WTC11 (cell line): Measurements from ENCODE around the gene AP5Z1. TPM values are rescaled to one million over a fixed set of nuclear protein-coding genes. Genes with fewer than 3 reads are reported as not detected.

ENCODE experiments used
- ATAC-seq: fragments of 200-7000 bp; cut with Tn5 transposase; 2 replicates; pipeline ENCODE4 v1.10.0; 2021; ENCODE audit warnings: mild to moderate bottlenecking, moderate library complexity
- CTCF ChIA-PET: fragments of 300-600 bp; sonication (Branson Sonifier 250); formaldehyde crosslinking; loops from one replicate; lab custom pipeline; 2021; ENCODE audit warnings: antibody characterized with exemption; lab: Charles Lee
- POLR2A ChIA-PET: fragments of 350-600 bp; sonication (Branson Sonifier 250); formaldehyde crosslinking; loops from one replicate; lab custom pipeline; 2021; ENCODE audit warnings: antibody characterized with exemption; lab: Charles Lee
- DNase-seq: peaks from one replicate; pipeline ENCODE4 v3.0.0; 2021; ENCODE audit warnings: low spot score
- H3K27ac Mint-ChIP-seq: 2 replicates; pipeline ENCODE4 v1.8.0; 2021; ENCODE audit warnings: mixed read lengths
- H3K27me3 Mint-ChIP-seq: 2 replicates; pipeline ENCODE4 v1.8.0; 2021; ENCODE audit warnings: low read depth, mild to moderate bottlenecking, moderate library complexity, mixed read lengths
- H3K36me3 Mint-ChIP-seq: 2 replicates; pipeline ENCODE4 v1.8.0; 2021; ENCODE audit warnings: mixed read lengths
- H3K4me1 Mint-ChIP-seq: 2 replicates; pipeline ENCODE4 v1.8.0; 2022; ENCODE audit warnings: mixed read lengths
- H3K4me3 Mint-ChIP-seq: 2 replicates; pipeline ENCODE4 v1.8.0; 2021; ENCODE audit warnings: mild to moderate bottlenecking, moderate library complexity, mixed read lengths
- H3K9me3 Mint-ChIP-seq: 2 replicates; pipeline ENCODE4 v1.8.0; 2021; ENCODE audit warnings: mixed read lengths
- CBFB ChIP-seq: sonication (generic); formaldehyde crosslinking; IDR thresholded peaks from 2 replicates; pipeline ENCODE4 v1.8.1; 2022; ENCODE audit warnings: mild to moderate bottlenecking, low read depth, missing genetic modification reagents
- CREM ChIP-seq: sonication (generic); formaldehyde crosslinking; IDR thresholded peaks from 2 replicates; pipeline ENCODE4 v1.8.1; 2022; ENCODE audit warnings: mild to moderate bottlenecking, missing genetic modification reagents, moderate library complexity
- ETV6 ChIP-seq: sonication (generic); formaldehyde crosslinking; IDR thresholded peaks from 2 replicates; pipeline ENCODE4 v1.8.1; 2022; ENCODE audit warnings: mild to moderate bottlenecking, missing genetic modification reagents
- FOXJ3 ChIP-seq: sonication (generic); formaldehyde crosslinking; IDR thresholded peaks from 2 replicates; pipeline ENCODE4 v1.9.0; 2021; ENCODE audit warnings: missing genetic modification reagents, mild to moderate bottlenecking, borderline replicate concordance
- HMGA2 ChIP-seq: fragments of 250-450 bp; sonication (Bioruptor Pico); IDR thresholded peaks from 2 replicates; pipeline ENCODE4 v1.4.0; 2021; ENCODE audit warnings: mild to moderate bottlenecking, moderate library complexity
- IRF2 ChIP-seq: sonication (generic); formaldehyde crosslinking; IDR thresholded peaks from 2 replicates; pipeline ENCODE4 v1.8.0; 2022; ENCODE audit warnings: low read depth, missing genetic modification reagents, borderline replicate concordance
- NFE2L1 ChIP-seq: sonication (generic); formaldehyde crosslinking; IDR thresholded peaks from 2 replicates; pipeline ENCODE4 v1.8.1; 2023; ENCODE audit warnings: missing genetic modification reagents
- NR1H2 ChIP-seq: sonication (generic); formaldehyde crosslinking; IDR thresholded peaks from 2 replicates; pipeline ENCODE4 v1.9.0; 2021; ENCODE audit warnings: mild to moderate bottlenecking, moderate library complexity, missing genetic modification reagents
- PRRX2 ChIP-seq: fragments of 250-450 bp; sonication (Bioruptor Pico); IDR thresholded peaks from 2 replicates; pipeline ENCODE4 v1.8.0; 2021; ENCODE audit warnings: mild to moderate bottlenecking
- RELA ChIP-seq: sonication (generic); formaldehyde crosslinking; IDR thresholded peaks from 2 replicates; pipeline ENCODE4 v1.8.1; 2022; ENCODE audit warnings: missing genetic modification reagents, mild to moderate bottlenecking, borderline replicate concordance
- SP1 ChIP-seq: sonication (generic); formaldehyde crosslinking; conservative IDR thresholded peaks from 2 replicates; pipeline ENCODE4 v1.8.1; 2022; ENCODE audit warnings: missing genetic modification reagents
- TEAD1 ChIP-seq: sonication (generic); formaldehyde crosslinking; IDR thresholded peaks from 2 replicates; pipeline ENCODE4 v1.8.0; 2022; ENCODE audit warnings: mild to moderate bottlenecking, missing genetic modification reagents
- TEAD4 ChIP-seq: sonication (generic); formaldehyde crosslinking; IDR thresholded peaks from 2 replicates; pipeline ENCODE4 v1.8.0; 2022; ENCODE audit warnings: mild to moderate bottlenecking, missing genetic modification reagents
- ZNF138 ChIP-seq: sonication (generic); formaldehyde crosslinking; conservative IDR thresholded peaks from 2 replicates; pipeline ENCODE4 v1.8.1; 2022; ENCODE audit warnings: mild to moderate bottlenecking, moderate library complexity, missing genetic modification reagents
- ZNF263 ChIP-seq: sonication (generic); formaldehyde crosslinking; IDR thresholded peaks from 2 replicates; pipeline ENCODE4 v1.8.1; 2022; ENCODE audit warnings: low read depth, mild to moderate bottlenecking, moderate library complexity, missing genetic modification reagents
- ZNF423 ChIP-seq: fragments of 250-450 bp; sonication (Bioruptor Pico); IDR thresholded peaks from 2 replicates; pipeline ENCODE4 v2.1.2; 2022; ENCODE audit warnings: mild to moderate bottlenecking, moderate library complexity
- total RNA-seq: library from RNA; stranded (reverse); gene quantifications from 3 replicates; pipeline ENCODE4 v1.2.3, GENCODE V29; 2021
- TF ChIP-seq, protein P1 (sequence below): fragments of 250-450 bp; sonication (Bioruptor Pico); IDR thresholded peaks from 2 replicates; pipeline ENCODE4 v1.9.0; 2021; ENCODE audit warnings: moderate library complexity, mild to moderate bottlenecking, inconsistent platforms, borderline replicate concordance
- TF ChIP-seq, protein P2 (sequence below): sonication (generic); formaldehyde crosslinking; IDR thresholded peaks from 2 replicates; pipeline ENCODE4 v1.8.1; 2022; ENCODE audit warnings: missing genetic modification reagents, borderline replicate concordance
- TF ChIP-seq, protein P3 (sequence below): sonication (generic); formaldehyde crosslinking; IDR thresholded peaks from 2 replicates; pipeline ENCODE4 v1.8.0; 2022; ENCODE audit warnings: mild to moderate bottlenecking, missing genetic modification reagents
- TF ChIP-seq, protein P4 (sequence below): sonication (generic); formaldehyde crosslinking; IDR thresholded peaks from 2 replicates; pipeline ENCODE4 v1.8.1; 2023; ENCODE audit warnings: mild to moderate bottlenecking, missing genetic modification reagents
- TF ChIP-seq, protein P5 (sequence below): sonication (generic); formaldehyde crosslinking; IDR thresholded peaks from 2 replicates; pipeline ENCODE4 v1.8.0; 2022; ENCODE audit warnings: mild to moderate bottlenecking, missing genetic modification reagents

The AP5Z1 gene
- total RNA-seq, 1 experiment from 2014 or later: 29.4 TPM

DNA sequence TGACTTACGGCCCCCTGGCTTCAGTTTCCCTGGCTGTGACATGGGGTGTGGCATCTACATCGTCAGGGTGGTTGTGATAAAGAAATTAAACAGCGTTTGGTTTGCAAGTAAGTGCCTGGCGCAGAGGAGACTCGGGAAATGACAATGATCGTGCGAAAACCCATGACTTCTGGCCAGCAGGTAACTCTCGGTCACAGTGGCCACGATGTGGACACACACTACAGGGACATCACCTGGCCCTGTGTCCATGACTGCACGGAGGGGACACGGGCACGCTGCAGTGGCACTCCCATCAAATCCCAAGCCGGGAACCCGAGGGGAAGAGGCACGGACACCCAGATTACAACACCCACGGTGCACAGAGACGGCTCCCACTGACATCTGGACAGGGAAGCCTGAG, 57.8 kb downstream of the AP5Z1 start (continued):
- TF ChIP-seq, protein P1, sequence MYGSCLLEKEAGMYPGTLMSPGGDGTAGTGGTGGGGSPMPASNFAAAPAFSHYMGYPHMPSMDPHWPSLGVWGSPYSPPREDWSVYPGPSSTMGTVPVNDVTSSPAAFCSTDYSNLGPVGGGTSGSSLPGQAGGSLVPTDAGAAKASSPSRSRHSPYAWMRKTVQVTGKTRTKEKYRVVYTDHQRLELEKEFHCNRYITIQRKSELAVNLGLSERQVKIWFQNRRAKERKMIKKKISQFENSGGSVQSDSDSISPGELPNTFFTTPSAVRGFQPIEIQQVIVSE (CRISPR knock-in tag): no peak
- no peak for TF ChIP-seq ZNF423 (CRISPR knock-in tag)

DNA sequence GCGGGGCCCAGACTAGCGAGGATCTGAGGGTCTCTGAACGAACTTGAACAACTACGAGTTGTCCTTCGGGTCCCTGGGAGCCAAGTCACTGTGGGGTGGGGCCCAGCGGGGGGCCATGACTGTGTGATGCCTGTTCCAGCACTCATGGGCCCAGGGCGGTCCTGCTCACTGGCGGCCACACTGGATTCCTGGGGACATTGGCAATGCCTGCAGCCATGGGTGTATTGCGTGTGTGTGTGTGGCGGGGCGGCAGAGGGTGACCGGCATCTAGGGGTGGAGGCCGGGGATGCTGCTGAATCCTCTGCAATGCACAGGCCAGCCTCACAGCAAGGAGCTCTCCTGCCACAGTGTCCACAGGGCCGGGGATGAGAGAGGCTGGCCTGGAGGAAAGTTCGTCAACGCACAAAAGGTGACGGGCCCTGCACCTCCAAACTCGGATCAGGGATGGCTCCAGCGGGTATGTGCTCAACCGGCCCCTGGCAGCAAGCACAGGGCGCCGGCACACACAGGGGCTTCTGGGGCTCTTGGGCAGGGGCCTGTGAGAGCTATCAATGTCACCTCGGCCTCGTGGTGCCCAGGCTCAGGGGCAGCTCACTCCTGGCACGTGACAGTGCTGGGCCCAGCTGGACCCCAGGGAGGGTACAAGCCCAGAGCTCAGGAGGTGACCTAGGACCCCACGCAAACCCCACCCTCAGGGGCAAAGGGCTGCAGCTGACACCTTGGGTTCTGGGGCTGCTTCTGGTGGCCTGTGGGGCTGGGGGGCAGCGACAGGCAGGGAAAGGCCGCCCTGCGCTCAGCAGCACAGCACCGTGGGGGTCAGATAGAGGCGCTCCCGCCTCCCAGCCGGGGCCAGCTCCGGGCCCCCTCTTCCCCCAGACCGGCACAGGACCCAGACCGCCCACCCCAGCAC, 58.5 kb downstream of the AP5Z1 start:
- H3K27me3 Mint-ChIP-seq: no peaks in the 10 kb centered on the region
- no peak overlapping the region for H3K27ac Mint-ChIP-seq
- H3K36me3 Mint-ChIP-seq: no peaks in the 10 kb centered on the region
- H3K9me3 Mint-ChIP-seq: no peaks in the 10 kb centered on the region
- ATAC-seq (no peak), DNase-seq (no peak)
- ChIA-PET CTCF (interaction anchor here (1.0 to 5.7 kb wide), 3 partner anchors 12 to 247 kb away, joined by 3 to 83 read pairs (median 6); partner anchors contain the start of gene RADIL), POLR2A (interaction anchor here (0.5 kb wide), 1 partner anchor 11 kb away, joined by 6 read pairs; no protein-coding TSS in a partner anchor)
- peaks cover 7% of the 10 kb centered on the region for H3K4me1 Mint-ChIP-seq
- no peak overlapping the region for H3K4me3 Mint-ChIP-seq
- TF ChIP-seq PRRX2 (no peak), NR1H2 (CRISPR knock-in tag) (no peak), CBFB (CRISPR knock-in tag) (no peak), TEAD4 (CRISPR knock-in tag) (no peak), CREM (CRISPR knock-in tag) (no peak), ZNF423 (CRISPR knock-in tag) (no peak), HMGA2 (CRISPR knock-in tag) (no peak), ZNF138 (CRISPR knock-in tag) (no peak), RELA (CRISPR knock-in tag) (no peak), ZNF263 (CRISPR knock-in tag) (no peak), FOXJ3 (CRISPR knock-in tag) (no peak), ETV6 (CRISPR knock-in tag) (no peak), SP1 (CRISPR knock-in tag) (no peak), NFE2L1 (CRISPR knock-in tag) (no peak), IRF2 (CRISPR knock-in tag) (no peak), TEAD1 (CRISPR knock-in tag) (no peak)
- TF ChIP-seq, protein P2, sequence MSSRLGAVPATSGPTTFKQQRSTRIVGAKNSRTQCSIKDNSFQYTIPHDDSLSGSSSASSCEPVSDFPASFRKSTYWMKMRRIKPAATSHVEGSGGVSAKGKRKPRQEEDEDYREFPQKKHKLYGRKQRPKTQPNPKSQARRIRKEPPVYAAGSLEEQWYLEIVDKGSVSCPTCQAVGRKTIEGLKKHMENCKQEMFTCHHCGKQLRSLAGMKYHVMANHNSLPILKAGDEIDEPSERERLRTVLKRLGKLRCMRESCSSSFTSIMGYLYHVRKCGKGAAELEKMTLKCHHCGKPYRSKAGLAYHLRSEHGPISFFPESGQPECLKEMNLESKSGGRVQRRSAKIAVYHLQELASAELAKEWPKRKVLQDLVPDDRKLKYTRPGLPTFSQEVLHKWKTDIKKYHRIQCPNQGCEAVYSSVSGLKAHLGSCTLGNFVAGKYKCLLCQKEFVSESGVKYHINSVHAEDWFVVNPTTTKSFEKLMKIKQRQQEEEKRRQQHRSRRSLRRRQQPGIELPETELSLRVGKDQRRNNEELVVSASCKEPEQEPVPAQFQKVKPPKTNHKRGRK: no peak
- TF ChIP-seq, protein P3, sequence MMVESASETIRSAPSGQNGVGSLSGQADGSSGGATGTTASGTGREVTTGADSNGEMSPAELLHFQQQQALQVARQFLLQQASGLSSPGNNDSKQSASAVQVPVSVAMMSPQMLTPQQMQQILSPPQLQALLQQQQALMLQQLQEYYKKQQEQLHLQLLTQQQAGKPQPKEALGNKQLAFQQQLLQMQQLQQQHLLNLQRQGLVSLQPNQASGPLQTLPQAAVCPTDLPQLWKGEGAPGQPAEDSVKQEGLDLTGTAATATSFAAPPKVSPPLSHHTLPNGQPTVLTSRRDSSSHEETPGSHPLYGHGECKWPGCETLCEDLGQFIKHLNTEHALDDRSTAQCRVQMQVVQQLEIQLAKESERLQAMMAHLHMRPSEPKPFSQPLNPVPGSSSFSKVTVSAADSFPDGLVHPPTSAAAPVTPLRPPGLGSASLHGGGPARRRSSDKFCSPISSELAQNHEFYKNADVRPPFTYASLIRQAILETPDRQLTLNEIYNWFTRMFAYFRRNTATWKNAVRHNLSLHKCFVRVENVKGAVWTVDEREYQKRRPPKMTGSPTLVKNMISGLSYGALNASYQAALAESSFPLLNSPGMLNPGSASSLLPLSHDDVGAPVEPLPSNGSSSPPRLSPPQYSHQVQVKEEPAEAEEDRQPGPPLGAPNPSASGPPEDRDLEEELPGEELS: no peak
- TF ChIP-seq, protein P4, sequence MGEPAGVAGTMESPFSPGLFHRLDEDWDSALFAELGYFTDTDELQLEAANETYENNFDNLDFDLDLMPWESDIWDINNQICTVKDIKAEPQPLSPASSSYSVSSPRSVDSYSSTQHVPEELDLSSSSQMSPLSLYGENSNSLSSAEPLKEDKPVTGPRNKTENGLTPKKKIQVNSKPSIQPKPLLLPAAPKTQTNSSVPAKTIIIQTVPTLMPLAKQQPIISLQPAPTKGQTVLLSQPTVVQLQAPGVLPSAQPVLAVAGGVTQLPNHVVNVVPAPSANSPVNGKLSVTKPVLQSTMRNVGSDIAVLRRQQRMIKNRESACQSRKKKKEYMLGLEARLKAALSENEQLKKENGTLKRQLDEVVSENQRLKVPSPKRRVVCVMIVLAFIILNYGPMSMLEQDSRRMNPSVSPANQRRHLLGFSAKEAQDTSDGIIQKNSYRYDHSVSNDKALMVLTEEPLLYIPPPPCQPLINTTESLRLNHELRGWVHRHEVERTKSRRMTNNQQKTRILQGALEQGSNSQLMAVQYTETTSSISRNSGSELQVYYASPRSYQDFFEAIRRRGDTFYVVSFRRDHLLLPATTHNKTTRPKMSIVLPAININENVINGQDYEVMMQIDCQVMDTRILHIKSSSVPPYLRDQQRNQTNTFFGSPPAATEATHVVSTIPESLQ: no peak
- TF ChIP-seq, protein P5, sequence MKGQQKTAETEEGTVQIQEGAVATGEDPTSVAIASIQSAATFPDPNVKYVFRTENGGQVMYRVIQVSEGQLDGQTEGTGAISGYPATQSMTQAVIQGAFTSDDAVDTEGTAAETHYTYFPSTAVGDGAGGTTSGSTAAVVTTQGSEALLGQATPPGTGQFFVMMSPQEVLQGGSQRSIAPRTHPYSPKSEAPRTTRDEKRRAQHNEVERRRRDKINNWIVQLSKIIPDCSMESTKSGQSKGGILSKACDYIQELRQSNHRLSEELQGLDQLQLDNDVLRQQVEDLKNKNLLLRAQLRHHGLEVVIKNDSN: no peak
- TF ChIP-seq, all 79 proteins: peak for 0
